ENCODE measurements around the gene AATF.

Gene AATF

GRCh38 chr17:36929851-36930582 lies 18.7 kb upstream of the AATF start:
- FAIRE-seq (no peak), DNase-seq (ENCODE audit: extremely low spot score, insufficient read length, low read depth) (no peak)

DNA sequence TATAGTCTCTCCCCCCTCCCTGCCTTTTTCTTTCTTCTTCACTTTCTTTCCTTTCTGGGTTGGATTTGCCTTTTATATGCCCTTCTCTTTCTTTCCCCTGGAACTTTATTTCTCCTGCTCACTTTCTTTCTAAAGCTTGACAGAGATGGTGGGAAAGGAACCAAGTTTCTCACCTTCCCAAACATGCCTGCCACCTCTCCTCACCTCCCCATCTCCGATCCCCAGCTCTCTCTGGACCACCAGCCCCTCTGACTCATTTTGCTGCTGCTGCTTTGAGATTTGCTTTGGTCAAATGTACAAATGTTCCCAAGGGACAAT lies 18.2 kb upstream of the AATF start:
- DNase-seq (ENCODE audit: extremely low spot score, insufficient read length, low read depth) (no peak), FAIRE-seq (no peak)

- FAIRE-seq (no peak), DNase-seq (ENCODE audit: extremely low spot score, insufficient read length, low read depth) (no peak)
Observed at GRCh38 chr17:36931096-36931696, 17.6 kb upstream of the AATF start.

GRCh38 chr17:36931697-36932382 lies 16.9 kb upstream of the AATF start:
- FAIRE-seq (no peak), DNase-seq (ENCODE audit: extremely low spot score, insufficient read length, low read depth) (no peak)

DNA sequence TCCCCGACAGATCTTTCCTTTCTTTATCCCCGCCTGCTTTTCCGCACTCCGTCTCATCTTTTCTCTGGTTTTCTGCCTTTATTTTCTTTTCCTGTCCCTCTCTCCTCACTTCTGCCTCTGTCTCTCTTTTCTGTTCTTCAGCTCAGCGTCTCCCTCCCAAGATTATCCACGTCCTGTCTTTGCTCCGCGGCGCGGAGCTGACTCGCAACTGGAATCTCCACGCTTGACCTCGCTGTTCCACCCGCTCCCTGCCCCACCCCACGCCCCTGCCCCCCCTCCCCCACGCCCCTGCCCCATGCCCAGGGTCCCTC lies 16.4 kb upstream of the AATF start:
- DNase-seq (ENCODE audit: extremely low spot score, insufficient read length, low read depth) (no peak), FAIRE-seq (no peak)

DNA sequence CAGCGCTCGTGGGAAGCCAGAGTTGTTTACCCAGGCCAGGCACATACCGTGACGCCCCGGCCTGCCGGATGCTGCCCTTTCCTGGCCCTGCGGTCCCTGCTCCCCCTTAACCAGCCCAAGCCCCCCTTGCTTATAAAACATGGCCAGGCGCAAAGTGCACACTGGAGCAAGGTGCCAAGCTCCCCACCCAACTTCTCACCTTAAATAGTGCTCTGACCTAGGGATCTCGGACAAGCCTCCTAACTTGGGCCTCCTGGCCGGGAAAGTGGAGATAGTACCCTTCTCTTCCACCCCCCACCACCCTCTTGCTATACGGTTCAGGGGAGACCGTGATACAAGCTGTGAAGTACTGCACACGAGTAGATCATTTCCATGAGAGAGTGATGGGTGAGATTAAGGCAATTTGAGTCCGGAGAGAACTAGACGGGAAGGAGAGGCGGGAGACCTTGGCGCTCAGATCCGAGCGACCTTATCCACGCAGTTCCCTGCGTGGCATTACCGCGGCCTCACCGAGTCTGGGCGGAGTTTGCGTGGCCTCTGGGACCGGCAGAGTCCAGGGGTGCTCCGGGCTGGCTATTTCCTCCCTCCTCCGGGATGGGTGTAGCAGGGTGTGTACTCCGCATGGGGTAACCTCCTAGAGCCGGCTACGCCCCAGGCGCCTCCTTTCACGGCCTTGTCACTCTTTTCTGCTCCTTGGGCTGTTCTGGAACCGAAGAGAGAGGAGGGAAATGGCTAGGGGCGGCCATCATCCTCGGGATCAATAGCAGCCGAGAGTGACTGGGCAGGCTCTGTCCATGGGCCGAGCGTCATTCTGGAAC lies 15.9 kb upstream of the AATF start:
- FAIRE-seq (no peak), DNase-seq (ENCODE audit: extremely low spot score, insufficient read length, low read depth) (no peak)

- DNase-seq (ENCODE audit: extremely low spot score, insufficient read length, low read depth) (no peak), FAIRE-seq (no peak)
Observed at GRCh38 chr17:36933512-36934143, 15.1 kb upstream of the AATF start.

GRCh38 chr17:36934144-36934691 lies 14.5 kb upstream of the AATF start:
- DNase-seq (ENCODE audit: extremely low spot score, insufficient read length, low read depth) (no peak), FAIRE-seq (no peak)

DNA sequence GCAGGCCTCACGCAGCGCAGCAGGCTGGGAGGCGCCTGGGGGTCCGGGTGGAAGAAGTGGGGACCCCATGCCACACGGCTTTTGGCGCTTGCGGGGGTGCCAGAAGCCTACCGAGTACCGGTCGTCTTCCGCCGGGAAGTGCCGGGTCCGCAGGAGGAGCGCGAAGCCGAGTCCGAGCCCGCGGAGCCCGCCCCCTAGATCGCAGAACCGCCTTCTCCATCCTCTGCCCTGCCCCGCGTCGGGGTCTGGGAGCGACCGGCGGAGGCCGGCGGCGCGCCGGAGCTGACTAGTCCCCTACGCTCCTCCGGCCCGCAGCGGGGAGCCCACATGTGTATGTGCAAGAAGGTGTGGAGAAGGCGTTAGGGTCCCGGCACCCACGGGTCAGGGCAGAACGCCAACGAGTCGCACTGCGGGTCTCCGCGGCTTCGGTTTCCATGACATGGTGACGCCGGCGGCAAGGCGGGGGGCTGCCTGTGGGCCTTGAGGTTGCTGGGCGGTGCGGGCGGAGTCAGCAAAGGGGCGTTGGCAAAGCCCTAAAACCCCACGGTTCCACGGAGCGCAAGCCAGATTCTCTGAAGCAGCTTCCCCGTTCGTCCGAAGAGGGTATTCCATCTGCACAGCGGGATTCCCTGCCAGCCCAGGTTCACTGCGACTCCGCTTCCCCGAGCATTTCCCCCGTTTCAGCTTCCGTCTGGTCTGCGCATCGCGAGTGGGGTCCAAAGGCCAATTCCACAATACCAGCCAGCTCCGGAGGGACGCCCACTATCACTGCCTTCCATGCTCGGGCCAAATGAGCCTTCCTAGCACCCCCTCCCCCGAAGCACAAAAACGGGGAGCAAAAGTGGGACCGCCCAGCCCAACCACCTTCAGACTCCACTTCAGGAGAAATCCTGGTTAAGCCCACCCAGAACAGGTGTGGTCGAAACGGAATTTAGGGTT lies 13.8 kb upstream of the AATF start:
- DNase-seq (ENCODE audit: extremely low spot score, insufficient read length, low read depth) (no peak), FAIRE-seq (no peak)

DNA sequence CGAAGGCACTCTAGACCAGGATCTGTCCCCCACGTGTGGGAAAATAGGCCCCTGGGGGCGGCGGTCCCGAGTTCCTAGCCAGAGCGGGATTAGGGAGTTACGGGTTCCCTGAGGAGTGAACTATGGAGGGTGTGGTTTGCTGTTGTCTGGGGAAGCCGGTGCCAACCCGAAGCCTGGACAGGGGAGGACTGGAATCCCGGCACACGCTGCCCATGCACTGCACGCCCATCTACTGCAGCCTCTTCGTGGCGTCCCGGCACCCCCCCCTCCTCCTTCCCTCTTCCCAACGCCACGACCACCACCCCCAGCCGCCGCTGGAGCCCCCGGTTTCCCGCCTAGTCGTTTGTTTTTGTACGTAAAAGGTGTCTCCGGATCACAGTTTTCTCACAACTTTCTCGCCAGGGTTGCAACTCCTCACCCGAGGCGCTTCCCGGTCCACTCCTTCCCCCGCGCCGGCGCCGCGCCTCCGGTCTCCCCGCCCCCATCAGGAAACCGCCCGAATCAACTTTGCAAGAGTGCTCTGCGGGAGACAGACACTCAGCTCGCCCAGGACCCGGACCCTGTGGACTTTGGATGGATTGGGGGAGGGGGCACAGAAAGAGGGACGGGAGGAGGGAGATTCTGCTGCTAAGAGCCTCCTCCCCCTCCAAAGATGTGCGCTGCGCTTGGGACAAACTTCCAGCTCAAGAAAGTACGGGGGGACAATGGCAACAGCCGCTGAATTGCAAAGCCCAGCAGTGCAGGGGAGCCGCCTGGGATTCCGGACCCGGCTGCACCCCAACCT lies 12.9 kb upstream of the AATF start:
- DNase-seq (ENCODE audit: extremely low spot score, insufficient read length, low read depth) (no peak), FAIRE-seq (no peak)

- FAIRE-seq (no peak), DNase-seq (ENCODE audit: extremely low spot score, insufficient read length, low read depth) (no peak)
Observed at GRCh38 chr17:36936455-36937000, 12.2 kb upstream of the AATF start.

DNA sequence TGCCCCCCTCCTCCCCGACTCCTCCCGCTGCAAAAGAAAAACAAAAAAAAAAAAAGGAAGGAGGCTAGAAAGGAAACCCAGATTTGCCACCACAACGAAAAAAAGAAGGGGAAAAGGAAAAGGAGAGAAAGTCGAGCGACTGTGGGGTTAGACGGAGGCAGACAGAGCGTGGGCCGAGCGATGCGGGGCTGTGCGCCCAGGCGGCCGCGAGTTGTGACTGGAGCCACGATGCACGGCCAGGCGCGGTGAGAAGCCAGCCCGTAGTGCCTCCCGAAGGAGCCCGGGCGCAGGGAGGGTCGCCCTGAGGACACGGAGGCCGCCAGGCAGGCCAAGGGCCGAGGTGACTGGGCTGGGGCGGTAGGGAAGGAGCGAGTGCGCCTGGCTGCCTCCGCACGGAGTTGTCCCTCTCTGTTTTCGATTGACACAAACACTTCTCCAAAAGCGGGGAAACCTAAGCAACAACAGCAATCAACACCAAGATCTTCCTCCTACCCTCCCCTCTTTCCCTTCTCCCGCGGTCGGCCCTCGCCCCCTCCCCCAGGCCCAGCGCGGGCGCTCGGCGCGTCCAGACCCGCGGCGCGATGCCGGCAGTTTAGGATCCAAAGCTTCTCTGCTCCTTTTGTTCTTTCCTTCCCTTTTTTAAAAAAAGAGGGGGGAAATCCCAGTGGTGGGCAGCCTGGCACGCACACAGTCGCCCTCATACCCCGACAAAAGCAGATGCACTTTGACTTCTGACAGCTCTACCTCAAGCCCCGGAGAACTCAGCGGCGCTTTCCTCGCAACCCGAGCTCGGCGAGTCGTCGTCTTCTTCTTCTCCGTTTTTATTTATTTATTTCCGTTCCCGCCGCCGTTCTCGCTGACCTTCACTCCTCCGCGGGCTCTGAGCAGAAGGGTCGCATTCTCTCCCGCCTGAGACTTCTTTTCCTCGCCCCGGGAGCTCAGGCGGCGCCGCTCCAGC lies 11.5 kb upstream of the AATF start, which contains the start of gene LHX1:
Gene LHX1, plus strand, starts transcription at position 475 of the 958 bp plus-strand sequence. CDS start 723 bp downstream, outside the sequence.
- FAIRE-seq: no peak
- no peak for DNase-seq (ENCODE audit: extremely low spot score, insufficient read length, low read depth)

DNA sequence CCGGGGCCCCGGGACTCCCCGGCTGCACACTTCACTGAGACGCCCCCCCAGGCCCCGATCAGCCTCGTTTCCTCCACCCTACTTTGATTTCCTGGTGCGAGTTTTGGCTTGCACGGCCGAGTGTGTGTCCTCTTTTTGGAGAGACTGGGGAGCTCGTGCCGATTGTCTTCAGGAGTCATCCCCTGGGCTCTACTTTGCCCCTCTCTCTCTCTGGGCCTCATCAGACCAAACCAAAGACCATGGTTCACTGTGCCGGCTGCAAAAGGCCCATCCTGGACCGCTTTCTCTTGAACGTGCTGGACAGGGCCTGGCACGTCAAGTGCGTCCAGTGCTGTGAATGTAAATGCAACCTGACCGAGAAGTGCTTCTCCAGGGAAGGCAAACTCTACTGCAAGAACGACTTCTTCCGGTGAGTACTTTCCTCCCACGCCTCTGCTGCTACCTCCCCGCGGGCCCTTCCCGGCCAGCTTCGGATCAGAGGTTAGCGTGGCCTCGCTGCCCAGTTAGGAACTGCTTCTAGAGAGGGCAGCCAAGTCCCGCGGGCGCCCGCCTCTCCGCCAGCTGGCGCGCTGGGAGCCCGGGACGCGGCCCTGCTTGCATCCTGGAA lies 10.7 kb upstream of the AATF start:
- FAIRE-seq: no peak
- DNase-seq (ENCODE audit: extremely low spot score, insufficient read length, low read depth): no peak

- DNase-seq (ENCODE audit: extremely low spot score, insufficient read length, low read depth): no peak
- FAIRE-seq: no peak
Observed at GRCh38 chr17:36938566-36939051, 10.1 kb upstream of the AATF start.

DNA sequence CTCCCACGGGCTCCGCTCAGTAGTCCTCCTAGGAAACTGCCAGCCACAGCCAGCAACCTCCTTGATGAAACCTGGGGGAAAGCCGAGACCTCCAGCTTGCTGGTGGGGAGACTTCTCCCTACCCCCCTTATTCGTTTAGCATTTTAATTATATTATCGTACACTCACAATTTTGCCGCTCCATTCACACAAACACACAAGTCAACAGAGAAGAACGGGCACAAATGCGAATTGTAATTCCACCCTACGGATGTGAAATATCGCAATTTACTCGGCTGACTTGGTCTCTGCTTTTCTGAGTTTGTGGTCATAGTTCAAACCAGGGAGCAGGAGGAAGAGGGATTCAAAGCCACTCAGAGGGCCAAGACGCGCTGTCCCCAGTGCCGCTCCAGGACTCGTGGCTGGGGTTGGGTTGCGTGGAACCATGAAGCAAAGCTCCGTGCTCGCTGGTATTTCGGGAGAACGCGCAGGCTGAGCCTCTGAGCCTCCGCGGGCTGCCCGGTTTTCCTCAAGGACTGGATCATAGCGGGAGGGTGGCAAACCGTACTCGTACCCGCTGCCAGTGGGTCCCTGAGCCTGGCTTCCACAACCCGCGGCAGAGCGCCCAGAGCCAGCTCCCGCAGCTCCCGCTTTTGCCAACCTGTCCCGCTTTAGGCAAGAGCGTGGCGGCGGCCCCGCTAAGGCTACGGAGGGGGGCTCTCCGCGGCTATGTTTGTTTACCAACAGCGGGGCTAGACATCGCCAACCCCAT lies 9.5 kb upstream of the AATF start:
- FAIRE-seq (no peak), DNase-seq (ENCODE audit: extremely low spot score, insufficient read length, low read depth) (no peak)

Data from GM18507 (cell line).